ENCODE results near the gene FLNB.
A peak's percentile ranks its signal among the peaks of the same experiment; 100 is the strongest.
"Not testable (repeated sequence)": the region's sequence is repeated elsewhere in the genome, so short reads cannot be mapped to it uniquely, and the experiment has no call there.

FLNB gene

DNA sequence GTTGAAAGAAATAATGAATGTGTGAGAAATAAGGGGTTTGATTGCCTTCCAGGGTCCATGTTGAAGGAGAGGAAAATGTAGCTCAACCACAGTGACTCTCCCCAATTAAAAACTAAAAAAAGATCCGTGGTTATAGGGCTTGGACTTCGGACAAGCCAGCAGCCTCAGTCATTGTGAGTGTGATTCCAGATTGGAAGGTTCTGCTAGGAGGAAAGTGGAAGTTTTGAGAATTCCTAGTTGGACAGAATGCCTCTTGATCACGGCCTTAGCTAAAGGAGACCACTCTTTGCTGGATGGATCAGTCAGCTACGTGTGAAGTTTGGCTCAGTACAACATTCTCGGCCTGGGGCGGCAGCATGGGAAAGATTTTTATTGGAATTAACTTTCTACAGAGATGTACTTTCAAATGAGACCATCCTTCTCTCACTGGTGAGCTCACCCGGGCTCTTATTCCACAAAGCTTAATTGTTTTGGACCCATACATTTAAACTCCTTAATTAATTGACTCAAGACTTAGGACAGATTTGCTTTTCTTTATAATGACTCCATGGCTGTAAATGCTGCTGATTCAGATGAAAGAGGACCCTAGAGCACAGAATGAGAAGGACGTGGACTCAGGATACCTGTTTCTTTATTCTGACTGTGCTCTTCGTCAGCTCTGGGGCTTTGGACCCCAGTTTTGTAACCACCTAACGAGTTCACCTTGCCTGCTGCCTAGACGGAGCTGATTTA is 27.5 kb downstream of the FLNB start:
- no peak for DNase-seq

DNA sequence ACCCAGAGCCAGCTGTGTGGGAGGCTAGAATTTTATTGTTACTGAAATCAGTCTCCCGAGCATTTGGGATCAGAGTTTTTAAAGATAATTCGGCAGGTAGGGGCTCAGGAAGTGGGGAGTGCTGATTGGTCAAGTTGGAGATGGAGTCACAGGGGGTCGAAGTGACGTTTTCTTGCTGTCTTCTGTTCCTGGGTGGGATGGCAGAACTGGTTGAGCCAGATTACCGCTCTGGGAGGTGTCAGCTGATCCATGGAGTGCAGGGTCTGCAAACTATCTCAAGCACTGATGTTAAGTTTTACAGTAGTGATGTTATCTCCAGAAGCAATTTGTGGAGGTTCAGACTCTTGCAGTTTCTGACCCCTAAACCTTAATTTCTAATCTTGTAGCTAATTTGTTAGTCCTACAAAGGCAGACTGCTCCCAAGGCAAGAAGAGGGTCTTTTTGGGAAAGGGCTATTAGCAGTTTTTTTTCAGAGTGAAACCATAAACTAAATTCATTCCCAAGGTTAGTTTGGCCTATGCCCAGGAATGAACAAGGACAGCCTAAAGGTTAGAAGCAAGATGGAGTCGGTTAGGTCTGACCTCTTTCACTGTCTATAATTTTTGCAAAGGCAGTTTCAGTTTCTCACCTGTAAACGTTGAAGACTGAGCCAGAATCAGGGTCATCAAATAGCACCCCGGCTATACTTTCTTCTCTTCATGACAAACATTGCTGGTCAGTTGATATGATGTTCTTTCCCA is 28.2 kb downstream of the FLNB start:
- DNase-seq, result no peak

DNA sequence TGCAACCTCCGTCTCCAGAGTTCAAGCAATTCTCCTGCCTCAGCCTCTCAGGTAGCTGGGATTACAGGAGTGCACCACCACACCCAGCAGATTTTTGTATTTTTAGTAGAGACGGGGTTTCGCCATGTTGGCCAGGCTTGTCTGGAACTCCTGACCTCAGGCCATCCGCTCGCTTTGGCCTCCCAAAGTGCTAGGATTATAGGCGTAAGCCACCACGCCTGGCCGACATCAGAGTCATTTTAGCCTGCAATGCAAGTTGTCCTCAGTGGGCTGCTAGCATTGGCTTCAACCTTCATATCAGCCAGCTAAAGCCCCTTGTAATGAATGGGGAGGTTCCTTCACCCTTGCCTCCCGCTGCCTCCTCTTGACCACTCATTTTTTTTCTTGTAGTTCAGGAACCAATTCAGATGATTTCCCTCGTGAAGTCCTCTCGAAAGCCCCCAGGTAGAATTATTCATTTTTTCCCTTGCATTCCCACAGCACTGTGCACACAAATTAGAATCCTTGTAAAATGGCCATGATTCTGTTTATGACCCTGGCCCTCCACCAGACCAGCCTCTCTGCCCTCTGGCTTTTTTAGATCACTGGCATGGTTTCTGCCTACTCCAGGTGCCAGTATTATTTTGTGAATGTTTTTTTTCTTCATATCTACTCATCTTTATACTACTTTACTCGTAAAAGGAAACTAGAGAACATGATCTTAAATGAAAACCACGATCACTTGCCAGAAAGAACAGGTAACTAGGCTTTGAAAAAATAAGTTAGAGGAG is 29.1 kb downstream of the FLNB start:
- DNase-seq, result no peak

DNA sequence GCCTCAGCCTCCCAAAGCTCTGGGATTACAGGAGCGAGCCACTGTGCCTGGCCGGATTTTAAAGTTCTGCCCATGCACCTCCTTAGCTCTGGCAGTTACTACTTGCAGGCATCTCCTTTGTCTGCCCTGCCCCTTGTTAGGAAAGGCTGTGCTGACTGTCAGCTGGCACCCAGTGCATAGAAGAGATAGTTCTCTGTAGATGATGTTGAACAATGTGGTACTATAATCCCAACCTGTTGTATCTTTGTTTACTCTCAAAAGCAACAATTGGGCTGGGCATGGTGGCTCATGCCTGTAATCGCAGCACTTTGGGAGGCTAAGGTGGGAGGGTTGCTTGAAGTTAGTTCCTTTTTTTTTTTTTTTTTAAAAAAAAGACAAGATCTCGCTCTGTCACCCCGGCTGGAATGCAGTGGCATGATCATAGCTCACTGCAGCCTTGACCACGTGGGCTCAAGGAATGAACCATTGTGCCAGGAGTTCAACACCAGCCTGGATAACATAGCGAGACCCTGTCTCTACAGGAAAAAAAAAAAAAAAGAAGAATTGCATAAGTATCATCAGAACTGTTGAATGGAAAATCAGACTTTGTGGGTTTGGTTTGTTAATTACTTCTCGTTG is 30.6 kb downstream of the FLNB start:
- no peak for DNase-seq

DNA sequence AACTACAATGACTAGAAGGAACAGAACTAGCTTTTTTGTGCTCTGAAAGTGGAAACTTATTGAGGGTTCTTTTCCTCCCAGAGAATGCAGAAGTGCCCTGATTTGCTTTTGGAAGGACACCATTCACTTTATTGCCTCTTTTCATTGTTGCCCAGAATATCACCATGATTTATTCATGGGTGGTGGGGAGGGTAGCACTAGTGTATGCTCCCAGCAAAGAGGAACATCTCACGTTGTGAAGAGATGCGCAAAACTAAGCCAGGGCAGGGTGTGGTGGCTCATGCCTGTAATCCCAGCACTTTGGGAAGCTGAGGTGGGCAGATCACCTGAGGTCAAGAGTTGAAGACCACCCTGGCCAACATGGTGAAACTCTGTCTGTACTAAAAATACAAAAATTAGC is 31.4 kb downstream of the FLNB start:
- DNase-seq, result no peak

DNA sequence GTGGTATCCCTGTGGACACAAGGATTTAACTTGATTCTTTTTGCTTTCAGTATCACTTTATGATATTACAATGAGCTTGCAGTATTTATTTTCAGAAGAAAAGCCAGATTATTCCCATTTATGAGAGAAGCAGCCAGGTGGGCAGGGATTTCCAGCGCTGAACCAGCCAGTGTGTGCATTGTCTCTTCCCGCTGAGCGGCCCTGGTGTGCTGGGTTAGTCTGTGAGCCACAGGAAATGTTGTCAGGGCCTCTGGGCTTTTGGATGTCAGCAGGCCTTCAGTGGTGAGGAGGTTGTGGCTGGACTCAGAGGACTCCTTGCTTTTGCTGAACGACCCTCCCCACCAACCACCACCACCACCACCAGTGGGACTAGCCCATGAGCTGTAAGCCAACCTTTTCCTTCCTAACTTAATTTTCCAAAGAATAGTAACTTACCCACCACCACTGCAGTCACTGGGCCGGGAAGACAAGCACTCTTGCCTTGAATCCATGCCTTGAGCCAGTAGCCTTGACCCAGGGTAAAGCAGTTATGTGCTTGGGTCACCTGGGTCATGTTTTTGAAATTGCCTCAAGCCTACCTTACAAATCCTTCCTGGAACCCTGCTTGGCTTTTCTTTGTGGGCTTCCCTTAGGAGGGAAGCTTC is 33.1 kb downstream of the FLNB start:
- no peak for DNase-seq

DNA sequence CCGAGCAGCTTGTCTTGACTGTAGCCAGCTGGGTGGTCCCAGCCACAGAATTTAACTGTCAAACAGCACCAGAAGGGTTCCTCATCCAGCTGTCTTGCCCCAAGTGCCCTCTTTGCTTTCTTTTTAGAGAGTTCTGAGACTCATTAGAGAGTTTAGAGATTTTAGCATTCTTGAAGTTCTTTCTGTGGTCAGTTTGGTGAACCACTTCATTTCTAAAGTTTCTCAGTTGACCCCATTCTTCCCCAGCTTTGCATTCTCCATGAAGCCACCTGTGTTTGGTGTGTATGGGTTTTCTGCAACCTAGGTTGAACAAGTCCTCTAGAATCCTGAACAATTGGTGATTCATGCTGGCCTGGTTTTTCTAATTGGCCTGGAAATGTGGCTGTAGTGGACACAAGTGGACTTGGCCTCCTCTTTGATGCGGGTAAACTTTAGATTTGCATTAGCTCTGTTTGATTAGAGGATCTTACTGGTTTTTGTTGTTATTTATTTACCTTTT is 33.7 kb downstream of the FLNB start:
- no peak for DNase-seq

DNA sequence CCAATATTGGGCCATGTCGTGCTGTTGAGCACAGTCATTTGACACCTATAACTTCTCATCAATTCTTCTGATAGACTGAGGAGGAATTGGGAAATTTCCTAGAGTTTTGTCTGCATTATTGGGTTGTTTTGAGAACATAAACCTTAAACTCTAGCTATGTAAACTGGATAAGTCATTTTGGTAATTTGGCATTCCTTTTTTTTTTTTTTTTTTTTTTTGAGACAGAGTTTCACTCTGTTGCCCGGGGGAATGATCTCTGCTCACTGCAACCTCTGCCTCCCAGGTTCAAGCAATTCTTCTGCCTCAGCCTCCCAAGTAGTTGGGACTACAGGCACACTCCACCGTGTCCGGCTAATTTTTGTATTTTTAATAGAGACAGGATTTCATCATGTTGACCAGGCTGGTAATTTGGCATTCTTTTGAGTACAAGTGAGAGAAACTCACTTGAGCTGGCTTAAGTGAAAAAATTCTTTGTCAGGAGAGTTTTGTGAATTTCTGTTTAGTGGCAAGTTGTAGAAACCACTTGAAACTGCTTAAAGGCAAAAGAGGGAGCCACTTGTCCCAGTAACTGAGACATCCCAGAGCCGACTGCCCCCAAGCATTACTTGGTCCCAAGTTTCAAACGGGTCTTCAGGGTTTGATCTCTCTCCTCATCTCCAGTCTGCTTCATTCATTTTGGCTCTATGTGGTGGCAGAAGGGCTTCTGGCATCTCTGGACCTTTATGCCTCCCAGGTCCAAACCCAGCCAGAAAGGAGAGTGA is 34.9 kb downstream of the FLNB start:
- DNase-seq, result no peak

DNA sequence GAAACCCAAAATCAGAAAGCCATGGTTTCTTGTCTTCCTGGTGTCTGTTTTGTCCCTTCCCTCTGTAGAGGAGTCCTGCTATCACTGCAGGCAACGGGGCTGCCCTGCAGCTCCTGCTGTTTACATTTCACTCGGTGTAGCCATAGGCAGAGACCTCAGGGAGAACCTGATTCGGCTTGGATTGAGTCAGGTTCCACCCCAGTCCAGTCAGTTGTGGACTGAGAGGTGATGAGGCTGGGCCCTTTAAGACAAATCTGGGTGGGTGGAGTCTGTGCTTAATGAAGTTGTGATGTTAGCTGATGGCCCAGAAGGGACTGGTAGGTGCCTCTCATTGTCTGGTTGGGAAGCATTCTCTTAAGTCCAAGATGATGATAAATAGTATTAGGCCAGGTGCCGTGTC is 35.7 kb downstream of the FLNB start:
- DNase-seq, result no peak

DNA sequence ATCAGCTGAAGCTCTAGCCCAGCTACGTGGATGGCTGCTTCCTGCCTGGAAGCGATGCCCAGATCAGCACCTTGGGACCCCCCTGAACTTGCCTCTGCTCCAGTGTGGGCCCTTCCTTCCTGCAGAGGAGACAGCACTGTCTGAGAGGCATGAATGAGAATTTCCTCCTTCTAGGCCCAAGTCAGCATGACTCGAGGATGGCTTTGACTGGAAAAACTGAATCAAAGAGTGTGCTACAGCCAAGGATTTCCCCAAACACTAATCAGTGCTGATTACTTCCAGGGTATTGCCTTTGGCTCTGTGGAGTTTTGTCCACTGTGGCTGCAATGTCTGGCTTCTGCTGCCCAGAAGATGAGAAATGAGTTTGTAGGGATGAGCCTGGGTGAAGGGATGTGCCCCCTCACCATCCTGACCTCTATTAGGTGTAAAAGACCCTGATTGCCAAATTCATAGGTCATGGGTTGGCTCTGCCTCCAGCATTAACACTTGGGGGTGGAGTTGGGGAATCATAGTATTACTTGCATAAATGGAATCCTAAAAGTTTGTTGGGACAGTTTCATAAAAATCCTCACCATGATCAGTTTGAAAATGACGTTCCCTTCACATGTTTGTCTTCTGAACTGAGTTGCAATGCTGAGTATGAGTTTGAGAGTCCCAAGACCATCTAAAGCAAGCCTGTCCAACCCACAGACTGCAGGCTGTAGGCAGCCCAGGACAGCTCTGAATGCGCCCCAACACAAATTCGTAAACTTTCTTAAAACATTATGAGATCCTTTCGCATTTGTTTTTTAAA is 36.7 kb downstream of the FLNB start:
- DNase-seq, result no peak

DNA sequence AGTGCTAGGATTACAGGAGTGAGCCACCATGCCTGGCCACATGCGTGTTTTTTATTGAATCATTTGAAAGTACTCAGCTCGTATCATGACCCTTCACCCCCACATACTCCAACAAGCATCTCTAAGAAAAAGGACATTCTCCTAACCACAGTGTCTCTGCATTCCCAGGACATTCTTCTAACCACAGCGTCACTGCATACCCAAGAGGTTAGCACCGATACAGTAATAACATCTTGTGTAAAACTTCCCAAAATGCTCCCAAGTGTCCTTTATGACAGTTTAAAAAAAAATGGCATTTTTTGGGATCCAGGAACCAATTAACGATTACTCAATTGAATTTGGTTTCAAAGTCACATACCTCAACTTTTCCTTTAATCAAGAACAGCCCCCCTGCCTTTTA is 39.6 kb downstream of the FLNB start:
- DNase-seq, result no peak

DNA sequence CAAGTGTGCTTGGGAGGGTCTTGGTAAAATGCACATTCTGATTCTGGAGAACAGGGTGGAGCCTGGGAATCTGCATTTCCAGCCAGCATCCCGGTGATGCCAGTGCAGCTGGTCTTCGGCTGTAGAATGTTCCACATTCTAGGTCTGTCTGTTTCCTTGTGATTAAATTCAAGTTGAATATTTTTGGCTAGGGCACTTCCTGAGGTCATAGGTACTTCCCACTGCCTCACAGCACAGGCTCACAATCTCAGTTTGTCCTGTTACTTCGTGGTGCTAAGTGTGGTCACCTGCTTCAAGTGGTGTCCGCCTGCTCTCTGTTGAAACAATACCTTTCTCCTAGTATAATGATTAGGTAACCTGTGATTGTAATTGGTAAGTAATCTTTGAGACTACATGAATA is 40.1 kb downstream of the FLNB start:
- DNase-seq, result no peak

DNA sequence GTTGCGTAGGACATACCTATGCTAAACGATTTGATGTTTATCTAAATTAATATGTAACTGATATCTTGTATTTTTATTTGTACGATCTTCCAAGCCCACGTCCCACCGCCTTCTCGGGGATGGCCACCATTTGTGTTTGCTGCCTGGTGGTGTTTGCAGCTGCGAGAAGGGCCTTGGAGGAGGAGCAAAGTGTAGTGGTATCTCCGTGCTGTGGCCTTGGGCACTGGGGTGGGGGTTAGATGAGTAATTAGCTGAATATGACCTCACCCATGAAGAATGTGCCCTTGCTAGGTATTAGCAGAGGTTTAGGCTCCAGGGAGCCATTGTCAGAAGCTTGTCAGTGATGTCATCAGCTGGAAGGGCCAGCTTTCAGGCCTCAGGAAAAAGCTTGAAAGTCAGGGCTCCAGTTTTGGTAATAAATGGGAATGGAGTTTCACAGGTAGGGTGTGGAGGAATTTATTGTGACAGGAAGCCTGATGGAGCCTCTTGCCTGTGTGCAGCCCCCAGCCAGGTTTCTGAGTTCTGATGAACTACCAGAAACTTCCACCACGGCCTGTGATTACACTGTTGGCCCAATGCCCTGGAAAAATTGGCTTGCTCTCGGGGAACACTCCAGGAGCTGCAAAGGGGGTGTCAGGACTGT is 41.0 kb downstream of the FLNB start:
- DNase-seq, result no peak

DNA sequence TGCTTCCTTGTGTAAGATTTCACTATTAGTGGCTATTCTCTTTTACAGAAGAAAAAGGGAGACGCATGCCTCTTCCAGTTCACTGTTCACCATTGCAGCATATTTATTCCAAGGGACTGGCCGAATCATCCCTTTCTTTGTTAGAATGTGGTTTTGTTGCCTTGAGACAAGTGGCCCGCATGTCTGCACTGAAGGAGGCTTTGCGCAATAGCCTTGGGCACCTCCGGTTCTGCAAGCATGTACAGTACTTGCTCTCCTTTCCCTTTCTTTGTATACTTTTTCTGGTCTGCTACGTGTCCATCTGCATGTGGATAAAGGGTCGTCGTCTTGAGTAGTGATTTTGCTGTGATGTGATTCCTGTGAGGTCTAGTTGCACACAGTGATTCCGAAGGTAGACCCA is 43.0 kb downstream of the FLNB start:
- no peak for DNase-seq

DNA sequence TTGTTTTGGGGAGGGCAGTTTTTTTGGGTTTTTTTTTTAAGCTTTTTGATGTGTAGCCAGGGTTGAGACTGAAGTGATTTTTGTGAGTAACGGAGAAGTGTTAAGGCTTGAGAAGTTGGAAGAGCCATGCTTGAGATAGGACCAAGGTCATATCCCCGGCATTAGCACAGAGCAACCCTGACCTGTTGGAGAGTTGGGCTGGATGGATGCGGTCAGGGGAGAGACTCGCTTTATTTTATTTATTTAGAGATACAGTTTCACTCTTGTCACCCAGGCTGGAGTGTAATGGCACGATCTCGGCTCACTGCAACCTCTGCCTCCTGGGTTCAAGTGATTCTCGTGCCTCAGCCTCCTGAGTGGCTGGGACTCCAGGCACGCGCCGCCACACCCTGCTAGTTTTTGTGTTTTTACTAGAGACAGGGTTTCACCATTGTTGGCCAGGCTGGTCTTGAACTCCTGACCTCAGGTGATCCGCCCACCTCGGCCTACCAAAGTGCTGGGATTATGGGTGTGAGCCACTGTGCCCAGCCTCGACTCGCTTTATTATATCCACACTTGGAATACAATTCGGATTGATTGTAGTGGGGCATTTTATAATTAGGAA is 43.5 kb downstream of the FLNB start:
- not testable (repeated sequence) for DNase-seq

DNA sequence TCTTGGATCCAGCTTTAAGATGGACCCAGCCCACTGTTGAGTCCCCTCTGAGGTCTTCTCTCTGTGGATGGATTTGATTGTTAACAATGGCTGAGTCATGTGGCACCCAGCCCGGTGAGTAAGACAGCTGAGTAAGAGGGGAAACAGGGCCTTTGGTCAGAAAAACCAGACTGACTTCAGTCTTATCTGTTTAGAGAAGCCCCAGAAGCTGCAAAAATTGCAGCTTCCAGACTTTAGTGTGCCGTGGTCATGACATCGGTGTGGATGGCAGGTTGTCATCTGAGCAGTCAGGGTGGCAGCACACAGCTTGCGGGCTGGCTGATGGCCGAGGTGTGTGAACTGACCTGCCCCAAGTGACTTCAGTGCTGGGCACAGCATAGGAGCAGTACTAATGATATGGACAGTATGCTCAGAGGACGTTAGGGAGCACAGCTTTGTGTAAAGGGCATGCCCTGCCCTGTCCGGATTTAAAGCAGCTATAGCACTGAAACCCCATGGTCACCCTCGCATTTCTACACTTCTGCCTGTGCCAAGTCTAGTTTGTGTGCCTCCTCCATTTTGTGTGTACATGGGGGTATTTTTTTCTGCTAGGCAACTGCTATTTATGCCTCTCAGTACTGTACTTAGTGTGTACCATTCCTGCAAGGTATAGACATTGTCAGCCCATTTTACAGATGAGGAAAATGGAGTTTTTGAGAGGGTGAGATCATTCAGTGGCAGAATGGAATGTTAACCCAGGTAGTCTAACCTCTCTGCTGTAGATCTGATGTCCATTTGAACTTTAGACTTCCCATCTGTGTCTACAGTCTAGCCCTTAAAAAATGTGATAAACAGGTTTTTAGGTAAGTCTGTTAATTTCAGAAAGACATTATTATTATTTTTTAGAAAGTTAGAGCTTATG is 44.4 kb downstream of the FLNB start:
- DNase-seq, result peak; percentile 18

DNA sequence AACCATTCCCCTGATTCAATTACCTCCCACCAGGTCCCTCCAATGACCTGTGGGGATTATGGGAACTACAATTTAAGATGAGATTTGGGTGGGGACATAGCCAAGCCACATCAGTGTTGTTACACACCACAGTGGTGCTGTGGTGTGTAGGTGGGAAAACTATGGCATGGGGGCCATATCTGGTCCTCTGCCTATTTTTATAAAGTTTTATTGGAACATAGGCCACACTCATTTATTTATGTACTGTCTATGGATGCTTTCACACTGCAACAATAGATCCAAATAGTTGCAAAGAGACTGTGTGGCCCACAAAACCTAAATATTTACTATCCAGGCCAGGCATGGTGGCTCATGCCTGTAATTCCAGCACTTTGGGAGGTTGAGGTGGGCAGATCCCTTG is 46.4 kb downstream of the FLNB start:
- no peak for DNase-seq

DNA sequence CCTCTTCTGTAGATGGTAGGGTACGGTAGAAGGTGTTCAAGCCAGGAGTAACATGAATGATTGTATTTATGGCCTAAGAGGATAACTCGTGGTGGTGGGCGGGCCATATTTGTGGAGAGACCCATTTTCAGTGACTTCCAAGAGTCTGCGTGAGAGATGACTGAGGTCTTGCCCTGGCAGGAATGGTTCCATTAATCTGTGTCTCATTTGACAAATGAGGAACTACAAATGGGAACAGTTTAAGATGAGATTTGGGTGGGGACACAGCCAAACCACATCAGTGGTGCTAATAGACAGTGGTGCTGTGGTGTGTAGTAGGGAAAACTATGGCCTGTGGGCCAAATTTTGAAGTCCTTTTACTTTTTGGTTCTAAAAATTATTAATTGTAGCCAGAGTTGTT is 47.1 kb downstream of the FLNB start:
- DNase-seq, result no peak

DNA sequence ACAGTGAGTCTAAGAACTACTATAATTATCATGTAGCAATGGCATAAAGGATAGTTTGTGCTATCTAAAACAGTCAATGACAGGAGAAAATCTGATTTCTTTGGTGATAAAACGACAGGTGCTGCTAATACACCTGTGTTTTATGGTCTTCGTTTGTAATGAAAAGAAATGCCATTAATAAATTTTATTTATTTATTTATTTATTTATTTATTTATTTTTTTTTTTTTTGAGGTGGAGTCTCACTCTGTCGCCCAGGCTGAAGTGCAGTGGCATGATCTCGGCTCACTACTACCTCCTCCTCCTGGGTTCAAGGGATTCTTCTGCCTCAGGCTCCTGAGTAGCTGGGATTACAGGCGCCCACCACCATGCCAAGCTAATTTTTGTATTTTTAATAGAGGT is 47.7 kb downstream of the FLNB start:
- not testable (repeated sequence) for DNase-seq

All from CD4-positive, alpha-beta T cell treated with Interleukin-6 for 4 hours (primary cell).